GM21381 (cell line): ENCODE measurements around the gene SIGLECL1.

Experiments
- ATAC-seq: cut with Tn5 transposase; IDR thresholded peaks from one replicate; pipeline ENCODE4 v1.9.1; 2021; ENCODE audit warnings: mild to moderate bottlenecking, moderate library complexity; ENCODE audit not compliant: unreplicated experiment

Gene SIGLECL1

GRCh38 chr19:51252306-51253079 lies 1.6 kb downstream of the SIGLECL1 start:
- no peak for ATAC-seq

- no peak for ATAC-seq
Measured at GRCh38 chr19:51253088-51253806, 2.4 kb downstream of the SIGLECL1 start.

GRCh38 chr19:51256155-51256625 lies 5.3 kb downstream of the SIGLECL1 start:
- ATAC-seq, result no peak

- no peak for ATAC-seq
Measured at GRCh38 chr19:51257471-51257870, 6.6 kb downstream of the SIGLECL1 start.

GRCh38 chr19:51258165-51259160 lies 7.6 kb downstream of the SIGLECL1 start:
- ATAC-seq, result no peak

GRCh38 chr19:51259348-51260245 lies 8.7 kb downstream of the SIGLECL1 start:
- ATAC-seq, result no peak

GRCh38 chr19:51263808-51264207 lies 12.9 kb downstream of the SIGLECL1 start:
- ATAC-seq, result no peak

- ATAC-seq, result no peak
Measured at GRCh38 chr19:51271067-51271466, 20.2 kb downstream of the SIGLECL1 start.

GRCh38 chr19:51272183-51272810 lies 21.4 kb downstream of the SIGLECL1 start:
- ATAC-seq, result no peak

- ATAC-seq, result no peak
Measured at GRCh38 chr19:51274049-51274770, 23.3 kb downstream of the SIGLECL1 start.

GRCh38 chr19:51277112-51277511 lies 26.2 kb downstream of the SIGLECL1 start:
- ATAC-seq, result no peak

GRCh38 chr19:51282335-51282734 lies 31.5 kb downstream of the SIGLECL1 start:
- ATAC-seq, result no peak

- no peak for ATAC-seq
Measured at GRCh38 chr19:51285682-51286081, 34.8 kb downstream of the SIGLECL1 start.

- no peak for ATAC-seq
Measured at GRCh38 chr19:51289635-51290034, 38.8 kb downstream of the SIGLECL1 start.

- no peak for ATAC-seq
Measured at GRCh38 chr19:51292971-51293370, 42.1 kb downstream of the SIGLECL1 start.

- no peak for ATAC-seq
Measured at GRCh38 chr19:51293571-51294210, 42.8 kb downstream of the SIGLECL1 start.

- no peak for ATAC-seq
Measured at GRCh38 chr19:51294211-51294976, 43.5 kb downstream of the SIGLECL1 start.

- ATAC-seq, result no peak
Measured at GRCh38 chr19:51294977-51295375, 44.1 kb downstream of the SIGLECL1 start.
